Central memory CD4-positive, alpha-beta T cell (primary cell): ENCODE data around the gene PAIP2B.
A peak's percentile ranks its signal among the peaks of the same experiment; 100 is the strongest.
"Not testable (repeated sequence)": the region's sequence is repeated elsewhere in the genome, so short reads cannot be mapped to it uniquely, and the experiment has no call there.

Source experiments
- DNase-seq: peaks from one replicate; pipeline ENCODE4 v3.0.0; 2022

The PAIP2B gene

DNA sequence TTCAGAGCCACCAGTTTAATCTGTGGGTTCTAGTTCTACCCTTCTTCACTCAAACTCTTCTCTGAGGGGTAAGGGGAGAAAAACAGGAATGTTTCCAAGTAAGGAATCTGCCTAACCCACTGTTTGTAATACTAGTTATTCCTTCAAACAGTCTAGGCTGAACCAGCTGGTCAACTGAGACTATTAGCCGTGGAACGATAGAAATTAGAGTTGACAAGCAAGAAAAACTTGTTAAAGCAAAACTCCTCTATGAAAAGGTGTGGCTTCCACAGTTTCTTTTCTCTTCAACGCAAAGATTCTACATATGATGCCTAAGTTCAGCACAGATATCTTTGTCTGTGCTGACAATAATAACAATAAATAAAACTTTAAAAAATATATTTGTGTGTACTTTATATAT lies 11.5 kb downstream of the PAIP2B start:
- no peak for DNase-seq

DNA sequence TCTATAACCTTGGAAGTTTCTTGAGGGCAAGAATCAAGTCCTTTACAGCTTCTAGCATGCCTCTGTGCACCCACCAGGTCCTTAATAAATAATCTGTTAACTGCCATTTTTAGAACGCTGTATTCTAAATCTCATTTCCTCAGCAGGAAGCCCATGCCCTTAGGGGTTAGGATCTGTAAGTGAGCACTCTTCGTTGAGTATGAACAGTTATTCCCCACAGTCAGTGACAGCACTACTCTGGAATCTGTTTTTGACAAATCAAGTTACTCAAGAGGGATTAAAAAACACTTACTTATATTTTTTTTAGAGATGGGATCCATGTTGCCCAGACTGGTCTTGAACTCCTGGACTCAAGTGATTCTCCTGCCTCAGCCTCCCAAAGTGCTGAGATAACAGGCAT lies 14.6 kb downstream of the PAIP2B start:
- no peak for DNase-seq

DNA sequence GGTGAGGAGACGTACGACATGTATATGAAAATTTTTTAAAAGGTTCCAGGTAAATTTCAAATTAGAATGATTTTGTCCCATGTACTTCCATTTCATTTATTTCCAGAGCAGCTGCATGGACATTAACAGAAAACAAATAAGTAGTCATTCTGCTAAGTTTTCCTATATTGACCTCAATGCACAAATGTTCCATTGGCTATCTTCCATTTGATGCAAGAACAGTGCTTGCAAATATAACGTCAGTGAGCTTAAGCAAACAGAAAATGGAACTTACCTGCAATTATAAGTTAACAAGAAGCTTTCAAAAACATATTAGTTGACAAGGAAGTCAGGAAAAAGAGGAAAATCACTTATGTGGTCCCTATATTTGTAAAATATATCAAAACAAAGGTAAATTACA lies 16.6 kb downstream of the PAIP2B start:
- no peak for DNase-seq

DNA sequence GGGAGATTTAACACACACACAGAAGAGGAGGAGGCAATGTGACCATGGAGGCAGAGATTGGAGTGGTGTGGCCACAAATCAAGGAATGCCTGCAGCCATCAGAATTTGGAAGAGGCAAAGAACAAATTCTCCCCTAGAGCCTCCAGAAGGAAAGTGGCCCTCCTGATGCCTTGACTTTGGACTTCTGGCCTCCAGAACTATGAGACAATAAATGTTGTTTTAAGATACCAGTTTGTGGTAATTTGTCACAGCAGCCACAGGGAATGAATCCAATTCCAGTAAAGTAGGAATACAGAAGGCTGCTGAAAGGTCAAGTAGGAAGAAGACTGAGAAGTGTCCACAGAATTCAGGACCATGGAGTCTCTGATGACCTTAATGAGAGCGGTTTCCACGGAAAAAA lies 18.1 kb downstream of the PAIP2B start:
- DNase-seq: no peak

DNA sequence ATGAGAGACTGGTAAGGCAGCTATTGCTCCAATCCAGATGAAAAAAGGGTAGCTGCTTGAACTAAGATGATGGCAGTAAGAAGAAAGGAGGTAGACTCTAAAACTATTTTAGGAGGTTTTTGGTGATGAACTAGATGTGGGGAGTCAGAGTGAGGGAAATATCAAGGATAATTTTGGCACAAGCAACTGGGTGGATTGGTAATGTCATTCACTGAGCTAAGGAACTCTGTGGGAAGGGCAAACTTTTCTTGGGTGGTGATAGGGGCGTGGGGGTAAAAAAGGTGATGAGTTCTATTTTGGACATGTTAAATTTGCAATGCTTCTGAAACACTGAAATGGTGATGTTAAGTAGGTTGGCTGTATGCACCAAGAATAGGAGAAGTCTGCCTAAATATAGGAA lies 19.3 kb downstream of the PAIP2B start:
- DNase-seq: no peak

DNA sequence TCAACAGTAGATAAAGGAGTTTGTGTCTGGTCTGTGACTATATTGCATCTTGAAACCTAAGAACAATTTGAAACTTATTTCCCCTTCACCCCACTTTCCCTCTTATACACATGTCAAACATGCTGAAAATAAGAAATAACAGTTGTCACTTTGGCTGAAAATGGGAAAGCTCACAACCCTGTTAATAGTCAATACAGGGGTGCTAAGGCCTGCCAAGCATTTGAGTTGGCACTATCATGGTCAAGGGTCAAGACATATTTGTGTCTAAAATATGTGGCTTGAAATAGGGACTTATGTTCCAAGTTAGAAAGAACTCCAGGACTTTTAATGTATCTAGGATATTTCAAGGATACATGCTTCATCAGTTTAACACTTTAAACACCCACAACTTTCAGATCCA lies 20.6 kb downstream of the PAIP2B start:
- DNase-seq: no peak

DNA sequence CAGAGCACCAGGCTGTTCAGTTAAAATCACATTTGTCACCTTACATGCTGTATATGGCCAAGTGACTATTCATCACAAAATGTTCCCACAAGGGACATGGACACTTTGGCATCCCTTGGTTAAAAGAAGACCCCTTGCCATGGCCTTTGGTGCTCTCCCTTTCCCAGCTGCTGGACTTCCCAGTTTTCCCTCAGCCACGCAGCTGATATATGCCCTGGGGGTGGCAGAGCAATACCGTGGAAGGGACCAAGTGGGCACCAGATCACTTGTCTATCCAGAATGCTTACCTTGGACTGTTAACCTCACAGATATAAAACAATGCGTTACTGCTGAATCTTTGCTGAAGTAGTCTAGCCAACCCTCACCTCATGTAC lies 35.3 kb downstream of the PAIP2B start:
- no peak for DNase-seq

DNA sequence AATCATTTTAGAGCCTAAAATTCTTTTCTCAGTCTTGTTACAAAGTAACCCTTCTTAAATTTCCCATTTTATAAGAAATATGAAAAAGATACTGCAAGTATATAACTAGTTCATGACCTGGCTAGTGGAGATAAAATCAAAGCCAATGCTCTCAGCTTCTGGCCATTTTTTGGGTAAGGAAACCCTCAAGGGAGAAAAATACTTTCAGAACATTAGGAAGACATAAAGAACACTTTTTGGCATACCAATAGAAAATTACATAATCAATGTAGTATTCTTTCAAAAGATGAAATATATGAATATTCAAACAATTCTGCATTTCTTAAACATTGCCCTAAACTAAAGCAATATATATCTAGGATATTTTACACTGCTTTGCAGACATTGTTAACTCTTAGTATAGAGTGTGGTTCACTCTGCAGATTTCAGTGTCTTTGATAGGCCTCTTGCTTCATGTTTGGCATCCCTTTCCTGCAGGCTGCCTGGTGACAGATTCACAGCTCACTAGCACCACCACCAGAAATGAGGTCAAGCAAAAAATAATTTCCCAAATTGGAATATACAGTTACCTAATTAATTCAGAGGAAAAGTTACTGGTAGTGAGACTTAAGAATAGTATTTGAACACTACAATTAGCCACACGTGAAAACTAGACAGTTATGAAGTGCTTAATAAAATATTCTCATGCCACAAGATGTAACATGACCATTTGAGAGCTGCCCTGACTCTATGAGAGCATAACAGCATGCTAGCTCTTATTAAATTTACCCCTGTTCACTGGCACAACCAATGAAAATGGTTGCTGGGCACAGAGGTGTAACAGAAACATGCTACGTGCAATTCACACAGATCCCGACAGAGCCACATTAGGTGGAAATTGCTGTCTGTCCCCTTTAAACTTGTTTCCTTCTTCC lies 36.0 kb downstream of the PAIP2B start:
- no peak for DNase-seq

DNA sequence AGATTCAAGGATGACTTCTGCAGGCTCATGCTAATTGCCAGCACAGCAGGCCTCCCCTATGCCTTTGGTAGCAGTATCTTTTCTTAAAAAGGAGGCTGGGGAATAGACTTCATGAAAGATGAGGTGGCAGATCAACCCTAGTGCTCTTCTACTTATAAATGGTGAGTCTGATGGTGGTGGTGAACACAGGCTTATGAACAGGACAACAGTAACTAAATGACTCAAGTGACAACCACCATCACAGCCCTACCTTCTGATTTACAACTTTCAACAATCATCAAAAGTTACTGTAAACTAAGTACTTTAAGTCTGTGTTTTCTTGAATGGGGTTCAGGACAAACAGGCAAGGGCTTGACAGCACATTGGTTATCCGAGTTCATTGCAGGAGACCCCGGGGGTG lies 39.3 kb downstream of the PAIP2B start:
- no peak for DNase-seq

DNA sequence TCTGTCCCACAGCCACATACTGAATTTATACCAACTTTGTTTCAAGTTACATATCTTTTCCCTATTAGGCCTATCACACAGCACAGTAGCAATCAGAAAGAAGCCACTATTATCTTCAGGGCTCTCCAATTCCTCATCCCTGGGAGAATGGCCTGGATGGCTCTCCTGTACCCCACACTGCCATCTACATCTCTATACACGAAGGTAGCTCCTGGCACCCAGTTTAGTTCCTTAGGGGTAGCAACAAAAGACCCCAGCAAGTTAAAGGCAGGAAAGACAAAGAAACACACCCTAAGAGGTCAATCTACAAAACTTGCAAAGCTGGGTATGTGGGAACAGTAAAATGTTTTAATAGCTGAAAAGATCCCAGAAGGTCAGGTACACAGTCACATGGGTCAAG lies 39.9 kb downstream of the PAIP2B start:
- no peak for DNase-seq

DNA sequence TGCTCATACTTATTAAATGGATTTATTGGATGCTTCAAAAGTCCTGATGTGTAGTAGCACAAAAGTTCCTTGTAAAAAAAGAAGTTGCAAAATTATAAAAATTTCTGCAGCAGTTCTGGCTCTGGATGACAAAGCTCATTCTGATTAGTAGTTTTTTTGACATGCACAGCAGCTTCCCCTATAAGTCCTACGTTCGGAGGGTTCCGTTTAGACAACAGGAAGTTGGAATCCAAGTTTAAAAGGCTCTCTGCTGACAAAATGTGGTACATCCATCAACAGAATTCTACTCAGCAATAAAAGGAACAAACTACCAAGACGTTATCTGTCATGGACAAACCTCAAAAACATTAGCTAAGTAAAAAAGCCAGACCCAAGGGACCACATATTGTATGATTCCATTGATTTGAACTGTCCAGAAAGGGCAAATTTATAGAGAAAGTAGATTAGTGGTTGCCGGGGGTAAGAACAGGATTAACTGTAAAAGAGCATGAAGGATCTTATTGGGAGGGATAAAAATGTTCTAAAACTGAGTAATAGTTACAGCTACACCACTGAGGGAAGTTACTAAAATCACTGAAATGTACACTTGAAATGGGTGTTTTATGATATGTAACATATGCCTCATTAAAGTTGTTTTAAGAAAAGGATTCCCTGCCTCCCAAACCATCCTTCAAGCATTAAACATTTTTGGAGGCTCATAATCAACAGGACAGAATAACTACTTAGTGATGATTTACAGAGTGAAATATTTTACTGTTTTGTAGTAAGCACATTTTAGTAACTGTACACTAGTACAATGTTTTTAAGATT lies 43.4 kb downstream of the PAIP2B start:
- not testable (repeated sequence) for DNase-seq

DNA sequence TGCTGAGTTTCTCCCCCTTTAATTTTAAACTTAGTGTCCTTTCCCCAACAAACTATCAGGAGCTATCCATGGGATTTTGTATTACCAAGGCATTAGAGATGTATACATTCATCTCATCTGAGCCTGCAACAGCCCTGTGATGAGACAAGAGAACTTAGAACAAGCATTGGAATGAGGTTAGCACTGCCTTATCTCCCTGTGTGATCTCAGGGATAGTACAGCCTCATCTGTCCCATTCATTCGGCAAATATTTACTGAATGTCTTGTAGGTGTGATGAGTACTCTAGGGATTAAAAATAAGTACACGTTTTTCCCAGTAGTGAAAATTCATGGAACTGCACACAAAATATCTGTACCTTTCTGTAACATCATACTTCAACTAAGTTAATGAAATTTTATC lies 45.6 kb downstream of the PAIP2B start:
- DNase-seq: no peak

DNA sequence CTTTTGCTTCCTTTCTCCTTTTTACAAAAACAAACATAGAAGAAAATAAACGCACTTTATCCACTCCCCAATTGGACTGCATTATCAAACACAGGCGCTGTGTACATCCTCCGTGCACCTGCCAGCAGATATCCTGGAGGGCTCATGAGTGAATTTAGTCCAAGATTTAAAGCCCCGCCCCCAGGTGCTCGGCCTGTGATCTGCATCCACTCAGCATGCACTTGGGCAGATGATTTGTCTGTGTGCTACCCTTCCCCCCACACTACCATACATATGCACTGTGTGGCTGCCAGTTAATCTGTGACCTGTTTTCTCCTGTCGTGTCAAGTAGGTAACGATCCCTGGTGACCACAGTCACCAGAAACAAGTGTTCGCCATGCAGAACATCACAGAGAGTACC lies 48.1 kb downstream of the PAIP2B start:
- DNase-seq: not testable (repeated sequence)

DNA sequence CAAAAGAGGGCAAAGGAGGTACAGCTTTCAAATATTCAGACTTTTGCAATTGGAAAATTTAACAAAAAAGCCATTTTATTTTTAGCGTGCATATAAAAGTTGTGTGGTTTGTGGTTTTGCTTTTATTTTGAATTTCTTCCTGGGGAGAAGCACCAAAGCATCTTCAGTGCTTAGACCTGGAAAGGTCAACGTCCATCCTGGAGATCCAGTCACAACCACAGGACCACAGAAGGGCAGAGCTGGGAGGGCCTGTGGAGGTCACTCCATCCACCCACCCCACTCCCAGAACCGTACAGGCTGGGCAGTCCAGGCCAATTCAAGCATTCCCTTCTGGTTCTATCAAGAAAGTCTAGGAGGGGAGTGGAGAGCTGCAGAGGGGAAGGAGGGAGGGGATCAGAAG lies 52.7 kb downstream of the PAIP2B start:
- no peak for DNase-seq

DNA sequence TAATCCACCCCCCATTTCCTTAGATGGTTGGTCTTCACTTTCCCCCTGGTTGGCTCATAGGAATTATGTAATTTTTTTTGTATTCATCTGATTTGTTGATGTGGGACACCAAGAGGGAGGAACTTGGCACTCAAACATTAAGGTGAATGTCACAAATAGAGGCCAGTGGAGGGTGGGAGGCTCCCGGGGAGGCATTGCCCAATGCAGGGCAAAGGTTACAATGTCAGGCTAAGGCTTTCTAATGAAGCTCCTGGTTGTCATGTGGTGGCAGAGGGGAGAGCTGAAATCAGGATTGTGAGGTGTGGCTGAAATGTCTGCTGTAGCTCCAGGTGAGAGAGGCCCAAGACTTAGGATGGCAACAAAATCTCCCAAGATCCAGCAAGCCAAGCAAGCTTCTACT lies 53.8 kb downstream of the PAIP2B start:
- no peak for DNase-seq

DNA sequence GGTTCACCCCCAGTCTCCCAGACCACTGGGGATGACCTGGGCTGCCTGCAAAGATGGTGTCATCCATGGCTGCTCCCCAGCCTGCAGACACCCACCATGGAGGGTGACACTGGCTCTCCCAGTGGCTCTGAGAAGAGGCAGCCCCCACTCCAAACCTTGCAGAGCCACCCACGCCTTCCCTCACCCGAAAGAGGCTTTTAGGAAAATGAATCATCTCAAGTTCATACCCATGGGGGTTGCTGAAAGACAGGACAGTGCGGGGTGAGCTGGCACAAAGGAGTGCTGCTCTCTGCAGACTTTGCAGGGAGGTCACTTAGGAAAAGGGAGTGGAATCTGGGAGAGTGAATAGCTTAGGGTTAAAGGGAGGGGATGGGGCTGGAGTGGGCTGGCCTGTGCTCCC lies 60.1 kb downstream of the PAIP2B start:
- no peak for DNase-seq

DNA sequence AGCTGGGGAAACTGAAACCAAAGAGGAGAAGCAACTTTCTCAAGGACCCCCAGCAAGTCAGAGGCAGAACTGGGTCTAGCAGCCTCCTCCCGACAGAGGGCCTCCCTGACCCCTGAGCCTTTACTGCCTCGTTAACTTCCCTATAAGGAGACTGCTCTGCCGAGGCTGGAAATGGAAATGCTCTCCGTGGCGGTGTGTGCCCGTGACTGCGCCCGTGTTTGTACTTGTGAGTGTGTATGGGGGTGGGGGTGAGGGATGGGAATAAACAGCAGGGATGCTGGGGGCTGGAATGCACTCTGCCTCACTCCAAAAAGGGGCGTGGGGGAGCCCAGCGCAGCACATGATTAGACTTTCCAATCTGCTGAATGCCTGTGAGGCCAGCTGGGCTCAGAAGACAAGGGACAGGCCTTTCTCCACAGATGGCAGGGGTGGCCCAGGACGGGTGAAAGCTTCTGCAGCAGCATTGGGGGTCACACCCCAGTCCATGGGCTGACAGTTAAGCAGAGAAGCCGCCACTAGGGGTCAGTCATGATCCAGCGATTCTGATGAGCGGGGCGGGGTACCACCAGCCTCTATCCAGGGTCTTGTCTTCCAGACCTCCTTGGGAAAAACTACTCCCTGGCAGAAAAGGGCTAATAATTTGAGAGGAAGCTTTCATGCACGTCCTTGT lies 69.6 kb downstream of the PAIP2B start:
- DNase-seq: peak; percentile 14

DNA sequence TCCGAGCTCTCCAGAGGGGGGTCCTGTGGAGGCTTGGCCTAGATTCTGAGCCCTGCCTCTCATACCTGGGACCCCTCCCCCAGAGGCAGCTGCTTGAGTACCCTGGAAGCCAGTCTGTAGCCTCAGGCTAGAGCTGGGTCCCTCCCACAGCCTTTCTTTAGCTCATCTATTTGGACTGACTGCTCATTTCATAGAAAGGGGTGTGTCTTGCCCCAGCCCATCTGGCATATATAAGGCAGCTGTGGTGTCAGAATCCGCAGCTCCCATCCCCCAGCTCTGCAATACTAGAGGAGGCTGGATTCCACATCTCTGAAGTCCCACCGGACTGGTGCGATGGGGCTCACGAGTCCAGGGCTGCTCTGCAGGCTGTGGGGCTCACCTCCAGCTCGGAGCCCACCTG lies 70.3 kb downstream of the PAIP2B start:
- DNase-seq: no peak

DNA sequence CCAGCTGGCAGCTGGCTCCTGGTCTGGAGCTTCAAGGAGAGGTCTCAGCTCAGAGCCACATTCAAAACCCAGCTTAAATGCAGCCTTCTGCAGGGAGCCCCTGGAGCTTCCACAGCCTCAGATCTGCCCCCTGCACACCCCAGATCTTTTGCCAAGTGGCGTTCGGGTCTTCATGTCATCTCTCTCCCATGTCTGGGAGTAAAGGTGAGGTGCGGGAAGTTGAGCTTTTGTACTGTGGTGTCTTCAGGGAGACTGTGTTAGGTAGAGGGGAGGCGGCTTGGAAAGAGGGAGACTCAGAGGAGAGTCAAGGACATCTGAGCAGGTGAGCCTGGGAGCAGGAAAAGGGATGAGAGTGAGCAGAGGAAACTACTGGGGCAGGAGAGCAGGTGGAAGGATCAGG lies 71.1 kb downstream of the PAIP2B start:
- DNase-seq: no peak

DNA sequence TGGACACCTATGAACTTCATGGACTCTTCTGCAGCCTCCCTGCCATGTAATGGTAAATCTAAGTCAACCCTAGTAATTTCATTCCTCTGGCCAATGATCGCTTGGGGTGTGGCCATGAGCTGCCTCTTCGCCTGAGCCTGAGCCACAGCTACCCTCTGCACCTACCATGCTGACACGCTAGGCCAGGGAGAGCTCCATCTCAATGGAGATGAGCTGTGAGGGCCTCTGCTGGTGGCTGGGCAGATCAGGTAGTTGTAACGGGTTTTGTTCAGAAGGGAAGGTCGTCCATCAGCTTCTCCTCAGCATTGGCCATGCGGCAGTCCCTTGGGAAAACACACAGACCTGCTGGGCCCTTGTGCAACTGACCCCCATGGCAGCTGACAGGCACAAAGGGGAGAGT lies 72.1 kb downstream of the PAIP2B start:
- no peak for DNase-seq

DNA sequence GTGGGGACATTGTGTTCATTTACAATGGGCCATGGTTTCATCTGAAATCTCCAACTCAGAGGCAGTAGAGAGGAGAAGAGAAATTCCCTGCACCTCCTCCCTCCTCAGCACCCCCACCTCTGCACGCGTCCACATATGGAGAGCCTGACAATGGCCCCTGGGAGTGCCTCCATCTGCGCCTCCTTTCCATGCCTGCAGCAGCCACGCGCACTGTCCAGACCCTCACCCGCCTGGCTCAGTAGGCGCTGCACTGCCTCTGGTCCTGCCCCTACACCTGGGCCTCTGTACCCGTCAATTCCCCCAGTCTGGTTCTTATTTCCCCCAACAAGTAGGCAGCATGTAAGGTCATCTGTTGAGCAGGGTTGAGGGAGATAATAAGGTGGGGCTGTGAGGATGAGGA lies 72.6 kb downstream of the PAIP2B start:
- DNase-seq: no peak

DNA sequence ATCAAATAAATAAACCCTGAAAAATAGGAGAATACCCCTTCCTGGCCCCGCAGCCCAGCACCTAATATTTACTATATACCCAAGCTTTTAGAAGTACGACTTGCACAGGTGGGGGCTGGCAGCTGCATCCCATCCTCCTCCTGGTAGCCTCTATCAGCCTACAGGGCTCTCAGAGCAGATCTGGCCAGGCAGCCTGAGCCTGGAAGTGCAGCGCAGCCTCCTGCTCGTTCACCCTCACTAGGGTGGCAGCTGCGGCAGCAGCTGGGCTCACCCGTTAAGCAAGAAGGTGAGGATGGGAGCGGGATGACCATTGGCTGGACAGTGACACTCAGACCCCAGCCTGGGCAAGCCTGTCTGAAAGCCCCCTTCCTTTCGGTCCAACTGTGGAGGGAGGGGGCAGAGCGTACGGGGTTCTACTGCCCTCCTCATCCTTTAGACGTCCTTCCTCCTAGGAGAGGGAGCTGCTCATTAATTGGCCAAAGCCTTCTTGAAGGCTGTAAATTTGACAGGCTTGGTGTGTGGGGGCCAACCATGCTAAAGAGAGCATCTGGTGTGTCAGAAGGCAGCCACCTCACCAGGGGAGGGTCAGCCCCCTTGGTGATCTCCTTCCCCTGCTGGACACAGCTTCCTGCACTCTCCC lies 73.2 kb downstream of the PAIP2B start:
- DNase-seq: no peak

DNA sequence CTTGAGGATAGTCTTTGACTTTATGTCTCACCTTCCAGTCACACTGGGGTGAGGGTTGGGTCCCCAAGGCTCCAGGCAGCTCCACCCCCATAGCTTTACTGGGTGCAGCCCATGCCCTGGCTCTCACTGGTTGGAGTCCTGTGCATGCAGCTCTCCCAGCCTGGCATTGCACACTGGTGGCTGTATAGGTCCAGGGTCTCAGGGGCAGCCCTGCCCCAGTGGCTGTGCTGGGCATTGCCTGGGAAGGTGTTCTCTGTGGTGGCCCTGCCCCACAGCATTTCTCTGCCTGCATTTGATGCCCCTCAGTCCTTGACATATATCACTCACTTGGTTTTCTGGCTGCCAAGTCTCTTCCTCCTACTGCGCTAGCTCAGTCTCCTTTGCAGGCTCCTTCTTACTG lies 75.3 kb downstream of the PAIP2B start:
- no peak for DNase-seq
